ENCODE data around the gene SULF2.

The SULF2 gene

GRCh38 chr20:47735412-47736400 is 49.6 kb downstream of the SULF2 start:
- no peak for DNase-seq (ENCODE audit: low spot score)

- no peak for DNase-seq (ENCODE audit: low spot score)
Measured at GRCh38 chr20:47734870-47735269, 50.4 kb downstream of the SULF2 start.

- DNase-seq (ENCODE audit: low spot score) = no peak
Measured at GRCh38 chr20:47733892-47734291, 51.4 kb downstream of the SULF2 start.

- no peak for DNase-seq (ENCODE audit: low spot score)
Measured at GRCh38 chr20:47730744-47731143, 54.5 kb downstream of the SULF2 start.

- DNase-seq (ENCODE audit: low spot score) = no peak
Measured at GRCh38 chr20:47729472-47729871, 55.8 kb downstream of the SULF2 start.

- DNase-seq (ENCODE audit: low spot score) = no peak
Measured at GRCh38 chr20:47727909-47728361, 57.3 kb downstream of the SULF2 start.

GRCh38 chr20:47727170-47727880 is 58.0 kb downstream of the SULF2 start:
- no peak for DNase-seq (ENCODE audit: low spot score)

GRCh38 chr20:47726632-47727031 is 58.6 kb downstream of the SULF2 start:
- DNase-seq (ENCODE audit: low spot score) = no peak

- peak; percentile 87 for DNase-seq (ENCODE audit: low spot score)
Measured at GRCh38 chr20:47725248-47725973, 59.9 kb downstream of the SULF2 start.

- no peak for DNase-seq (ENCODE audit: low spot score)
Measured at GRCh38 chr20:47724910-47725247, 60.4 kb downstream of the SULF2 start.

GRCh38 chr20:47724396-47724795 is 60.9 kb downstream of the SULF2 start:
- DNase-seq (ENCODE audit: low spot score) = no peak

GRCh38 chr20:47723322-47723721 is 62.0 kb downstream of the SULF2 start:
- DNase-seq (ENCODE audit: low spot score) = no peak

GRCh38 chr20:47720636-47721427 is 64.4 kb downstream of the SULF2 start:
- no peak for DNase-seq (ENCODE audit: low spot score)

GRCh38 chr20:47719625-47720024 is 65.7 kb downstream of the SULF2 start:
- no peak for DNase-seq (ENCODE audit: low spot score)

GRCh38 chr20:47719211-47719610 is 66.1 kb downstream of the SULF2 start:
- DNase-seq (ENCODE audit: low spot score) = no peak

GRCh38 chr20:47718398-47718797 is 66.9 kb downstream of the SULF2 start:
- no peak for DNase-seq (ENCODE audit: low spot score)

GRCh38 chr20:47717421-47717820 is 67.9 kb downstream of the SULF2 start:
- no peak for DNase-seq (ENCODE audit: low spot score)

- DNase-seq (ENCODE audit: low spot score) = no peak
Measured at GRCh38 chr20:47713878-47714450, 71.3 kb downstream of the SULF2 start.

GRCh38 chr20:47713163-47713562 is 72.1 kb downstream of the SULF2 start:
- no peak for DNase-seq (ENCODE audit: low spot score)

GRCh38 chr20:47711046-47711752 is 74.1 kb downstream of the SULF2 start:
- no peak for DNase-seq (ENCODE audit: low spot score)

GRCh38 chr20:47710665-47711045 is 74.6 kb downstream of the SULF2 start:
- DNase-seq (ENCODE audit: low spot score) = no peak

Measured in RKO (cell line).